ENCODE data around the gene GRK4. TPM values are rescaled to one million over a fixed set of nuclear protein-coding genes. Genes with fewer than 3 reads are reported as not detected.

Gene GRK4
- total and polyA plus RNA-seq, 10 of the 15 experiments (the other 5 are each of a cell fraction or from before 2014, with no cell fraction given): 1.1 to 4.0 (median 2.5) TPM

DNA sequence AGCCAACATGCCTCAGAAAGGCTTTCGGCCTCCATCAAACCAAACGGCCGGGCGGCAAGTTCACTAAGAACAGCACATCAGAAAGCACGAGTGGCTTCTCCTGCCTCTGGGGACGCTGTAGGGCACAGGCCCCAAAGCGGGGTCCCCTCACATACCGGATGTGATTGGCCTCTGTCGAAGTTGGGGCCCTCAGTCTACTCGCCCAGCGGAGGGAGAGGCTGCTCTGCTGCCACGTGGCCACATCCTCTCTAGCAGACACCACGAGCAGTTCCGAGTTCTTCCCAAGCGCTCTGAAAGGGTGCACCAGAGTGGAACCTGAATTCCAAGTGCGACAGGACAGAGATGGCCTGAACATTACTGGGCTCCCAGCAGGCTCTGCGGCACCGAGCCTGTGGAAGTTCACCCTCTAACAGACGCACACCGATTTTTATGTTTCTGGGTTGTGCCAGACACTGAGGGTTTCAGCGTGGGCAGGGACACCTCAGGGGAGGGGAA, 21.3 kb upstream of the GRK4 start (continued):
- TF ChIP-seq, protein P1, sequence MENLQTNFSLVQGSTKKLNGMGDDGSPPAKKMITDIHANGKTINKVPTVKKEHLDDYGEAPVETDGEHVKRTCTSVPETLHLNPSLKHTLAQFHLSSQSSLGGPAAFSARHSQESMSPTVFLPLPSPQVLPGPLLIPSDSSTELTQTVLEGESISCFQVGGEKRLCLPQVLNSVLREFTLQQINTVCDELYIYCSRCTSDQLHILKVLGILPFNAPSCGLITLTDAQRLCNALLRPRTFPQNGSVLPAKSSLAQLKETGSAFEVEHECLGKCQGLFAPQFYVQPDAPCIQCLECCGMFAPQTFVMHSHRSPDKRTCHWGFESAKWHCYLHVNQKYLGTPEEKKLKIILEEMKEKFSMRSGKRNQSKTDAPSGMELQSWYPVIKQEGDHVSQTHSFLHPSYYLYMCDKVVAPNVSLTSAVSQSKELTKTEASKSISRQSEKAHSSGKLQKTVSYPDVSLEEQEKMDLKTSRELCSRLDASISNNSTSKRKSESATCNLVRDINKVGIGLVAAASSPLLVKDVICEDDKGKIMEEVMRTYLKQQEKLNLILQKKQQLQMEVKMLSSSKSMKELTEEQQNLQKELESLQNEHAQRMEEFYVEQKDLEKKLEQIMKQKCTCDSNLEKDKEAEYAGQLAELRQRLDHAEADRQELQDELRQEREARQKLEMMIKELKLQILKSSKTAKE (IDR thresholded peaks at IDR 0.05; ENCODE audit: low read depth, poor library complexity, severe bottlenecking): no peak
- TF ChIP-seq, protein P2, sequence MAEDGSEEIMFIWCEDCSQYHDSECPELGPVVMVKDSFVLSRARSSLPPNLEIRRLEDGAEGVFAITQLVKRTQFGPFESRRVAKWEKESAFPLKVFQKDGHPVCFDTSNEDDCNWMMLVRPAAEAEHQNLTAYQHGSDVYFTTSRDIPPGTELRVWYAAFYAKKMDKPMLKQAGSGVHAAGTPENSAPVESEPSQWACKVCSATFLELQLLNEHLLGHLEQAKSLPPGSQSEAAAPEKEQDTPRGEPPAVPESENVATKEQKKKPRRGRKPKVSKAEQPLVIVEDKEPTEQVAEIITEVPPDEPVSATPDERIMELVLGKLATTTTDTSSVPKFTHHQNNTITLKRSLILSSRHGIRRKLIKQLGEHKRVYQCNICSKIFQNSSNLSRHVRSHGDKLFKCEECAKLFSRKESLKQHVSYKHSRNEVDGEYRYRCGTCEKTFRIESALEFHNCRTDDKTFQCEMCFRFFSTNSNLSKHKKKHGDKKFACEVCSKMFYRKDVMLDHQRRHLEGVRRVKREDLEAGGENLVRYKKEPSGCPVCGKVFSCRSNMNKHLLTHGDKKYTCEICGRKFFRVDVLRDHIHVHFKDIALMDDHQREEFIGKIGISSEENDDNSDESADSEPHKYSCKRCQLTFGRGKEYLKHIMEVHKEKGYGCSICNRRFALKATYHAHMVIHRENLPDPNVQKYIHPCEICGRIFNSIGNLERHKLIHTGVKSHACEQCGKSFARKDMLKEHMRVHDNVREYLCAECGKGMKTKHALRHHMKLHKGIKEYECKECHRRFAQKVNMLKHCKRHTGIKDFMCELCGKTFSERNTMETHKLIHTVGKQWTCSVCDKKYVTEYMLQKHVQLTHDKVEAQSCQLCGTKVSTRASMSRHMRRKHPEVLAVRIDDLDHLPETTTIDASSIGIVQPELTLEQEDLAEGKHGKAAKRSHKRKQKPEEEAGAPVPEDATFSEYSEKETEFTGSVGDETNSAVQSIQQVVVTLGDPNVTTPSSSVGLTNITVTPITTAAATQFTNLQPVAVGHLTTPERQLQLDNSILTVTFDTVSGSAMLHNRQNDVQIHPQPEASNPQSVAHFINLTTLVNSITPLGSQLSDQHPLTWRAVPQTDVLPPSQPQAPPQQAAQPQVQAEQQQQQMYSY (CRISPR knock-in tag; IDR thresholded peaks at IDR 0.05): no peak

DNA sequence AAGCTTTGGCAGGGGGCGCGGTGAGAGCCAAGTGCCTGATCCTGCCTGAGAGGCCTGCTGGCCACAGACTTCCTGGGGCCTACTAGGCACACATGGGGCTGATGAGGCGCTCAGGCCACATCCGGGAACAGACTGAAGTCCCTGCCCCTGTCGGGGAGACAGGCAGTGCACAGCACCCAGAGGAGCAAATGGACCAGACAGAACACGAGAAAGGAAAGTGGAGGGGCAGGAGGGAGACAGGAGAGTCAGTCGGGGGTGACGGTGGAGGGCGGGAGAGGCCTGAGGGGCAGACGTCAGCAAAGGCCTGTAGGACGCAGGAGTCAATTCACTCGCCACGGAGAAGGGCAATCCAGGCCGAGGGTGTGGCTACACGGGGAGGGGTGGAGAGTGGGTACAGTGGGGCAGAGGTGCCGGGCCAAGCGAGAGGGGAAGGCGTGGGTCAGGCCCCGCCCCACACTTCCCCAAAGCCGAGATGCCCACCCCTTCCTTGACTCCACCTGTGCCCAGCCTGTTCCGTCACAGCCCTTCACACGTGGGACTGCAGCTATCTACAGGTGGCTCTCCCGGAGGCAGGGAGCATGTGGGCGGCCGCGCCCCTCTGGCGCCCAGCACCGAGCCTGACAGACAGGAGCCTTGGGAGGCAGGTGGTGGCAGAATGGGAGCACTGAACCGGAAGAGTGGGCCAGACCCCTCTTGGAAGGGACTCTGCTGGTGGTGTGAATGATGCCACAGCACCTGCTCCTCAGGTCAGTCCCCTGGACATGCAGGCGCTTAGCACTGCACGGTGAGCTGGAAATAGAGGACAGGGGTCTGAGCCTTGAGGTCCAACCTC, 20.6 kb upstream of the GRK4 start:
- Histone ChIP-seq H3K9ac (ENCODE audit: control insufficient read depth, insufficient read depth, low read length) (no peak overlapping the region), H3K9me3 (replicated peaks; ENCODE audit: control insufficient read depth, insufficient read depth, low read length) (no peaks in the 10 kb centered on the region; the same call in 2 of the 3 replicates), H3K27ac (ENCODE audit: control insufficient read depth, insufficient read depth) (no peak overlapping the region), H3K79me2 (ENCODE audit: control insufficient read depth, insufficient read depth, low read length) (peaks cover 2% of the 10 kb centered on the region; the same call in 1 of the 2 replicates), H3K27me3 (replicated peaks in 1 of 2; ENCODE audit: control insufficient read depth in 2 of 2, insufficient read depth in 2 of 2, low read length in 1 of 2) (no peaks in the 10 kb centered on the region), H3K4me3 (no peak overlapping the region), H3K36me3 (ENCODE audit: control insufficient read depth in 2 of 2, insufficient read depth in 2 of 2, low read length in 1 of 2) (peaks cover 60 to 67% of the 10 kb centered on the region in 2 experiments), H3K4me2 (ENCODE audit: control insufficient read depth, insufficient read depth) (no peak overlapping the region), H2AFZ (ENCODE audit: control insufficient read depth, low read depth, low read length) (no peak overlapping the region), H3K4me1 (ENCODE audit: control insufficient read depth, insufficient read depth, low read length) (peaks cover 5% of the 10 kb centered on the region), H4K20me1 (ENCODE audit: control insufficient read depth, insufficient read depth) (no peaks in the 10 kb centered on the region)
- BruUV-seq (replicated peaks): no TSS peak
- 95% methylated on average over 27 of the region's 31 CpGs for WGBS (ENCODE audit: insufficient coverage, insufficient replicate concordance, low lambda C conversion rate, missing lambda C conversion rate)
- intact Hi-C loops (cut with micrococcal nuclease; ENCODE audit: unreplicated experiment): no loop called here
- in situ Hi-C loops (cut with MboI): loop anchor here (25.0 kb wide), 1 partner anchor 180 kb away; the partner anchor contains the start of gene TNIP2
- ChIA-PET SMC1A (ENCODE audit: uncharacterized antibody, unreplicated experiment) (no interaction called here), CTCF (interaction anchor here (2.1 kb wide), 1 partner anchor 11 kb away, joined by 10 read pairs; no protein-coding TSS in a partner anchor), POLR2A (no interaction called here), RAD21 (ENCODE audit: unreplicated experiment) (no interaction called here)
- TF ChIP-seq POLR2AphosphoS5 (IDR thresholded peaks at IDR 0.05; ENCODE audit: low read length): peak; percentile 41; the same call in 1 of the 2 replicates
- TF ChIP-seq, protein P3, sequence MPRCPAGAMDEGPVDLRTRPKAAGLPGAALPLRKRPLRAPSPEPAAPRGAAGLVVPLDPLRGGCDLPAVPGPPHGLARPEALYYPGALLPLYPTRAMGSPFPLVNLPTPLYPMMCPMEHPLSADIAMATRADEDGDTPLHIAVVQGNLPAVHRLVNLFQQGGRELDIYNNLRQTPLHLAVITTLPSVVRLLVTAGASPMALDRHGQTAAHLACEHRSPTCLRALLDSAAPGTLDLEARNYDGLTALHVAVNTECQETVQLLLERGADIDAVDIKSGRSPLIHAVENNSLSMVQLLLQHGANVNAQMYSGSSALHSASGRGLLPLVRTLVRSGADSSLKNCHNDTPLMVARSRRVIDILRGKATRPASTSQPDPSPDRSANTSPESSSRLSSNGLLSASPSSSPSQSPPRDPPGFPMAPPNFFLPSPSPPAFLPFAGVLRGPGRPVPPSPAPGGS (IDR thresholded peaks at IDR 0.05; ENCODE audit: borderline replicate concordance, insufficient read depth, low read depth, low read length, poor library complexity, severe bottlenecking): peak; percentile 47
- TF ChIP-seq, protein P4, sequence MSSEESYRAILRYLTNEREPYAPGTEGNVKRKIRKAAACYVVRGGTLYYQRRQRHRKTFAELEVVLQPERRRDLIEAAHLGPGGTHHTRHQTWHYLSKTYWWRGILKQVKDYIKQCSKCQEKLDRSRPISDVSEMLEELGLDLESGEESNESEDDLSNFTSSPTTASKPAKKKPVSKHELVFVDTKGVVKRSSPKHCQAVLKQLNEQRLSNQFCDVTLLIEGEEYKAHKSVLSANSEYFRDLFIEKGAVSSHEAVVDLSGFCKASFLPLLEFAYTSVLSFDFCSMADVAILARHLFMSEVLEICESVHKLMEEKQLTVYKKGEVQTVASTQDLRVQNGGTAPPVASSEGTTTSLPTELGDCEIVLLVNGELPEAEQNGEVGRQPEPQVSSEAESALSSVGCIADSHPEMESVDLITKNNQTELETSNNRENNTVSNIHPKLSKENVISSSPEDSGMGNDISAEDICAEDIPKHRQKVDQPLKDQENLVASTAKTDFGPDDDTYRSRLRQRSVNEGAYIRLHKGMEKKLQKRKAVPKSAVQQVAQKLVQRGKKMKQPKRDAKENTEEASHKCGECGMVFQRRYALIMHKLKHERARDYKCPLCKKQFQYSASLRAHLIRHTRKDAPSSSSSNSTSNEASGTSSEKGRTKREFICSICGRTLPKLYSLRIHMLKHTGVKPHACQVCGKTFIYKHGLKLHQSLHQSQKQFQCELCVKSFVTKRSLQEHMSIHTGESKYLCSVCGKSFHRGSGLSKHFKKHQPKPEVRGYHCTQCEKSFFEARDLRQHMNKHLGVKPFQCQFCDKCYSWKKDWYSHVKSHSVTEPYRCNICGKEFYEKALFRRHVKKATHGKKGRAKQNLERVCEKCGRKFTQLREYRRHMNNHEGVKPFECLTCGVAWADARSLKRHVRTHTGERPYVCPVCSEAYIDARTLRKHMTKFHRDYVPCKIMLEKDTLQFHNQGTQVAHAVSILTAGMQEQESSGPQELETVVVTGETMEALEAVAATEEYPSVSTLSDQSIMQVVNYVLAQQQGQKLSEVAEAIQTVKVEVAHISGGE (CRISPR knock-in tag; IDR thresholded peaks at IDR 0.05): no peak
- TF ChIP-seq ZNF274 (IDR thresholded peaks at IDR 0.05; ENCODE audit: insufficient read depth, insufficient read length): no peak
- peak; percentile 61 for TF ChIP-seq POLR2A (IDR thresholded peaks at IDR 0.05; ENCODE audit: low read depth, low read length)
- ATAC-seq (no peak), DNase-seq (ENCODE audit: low read depth, low spot score) (no peak), FAIRE-seq (no peak)
